Measurements from ENCODE around the gene NCR2. TPM values are rescaled to one million over a fixed set of nuclear protein-coding genes. Genes with fewer than 3 reads are reported as not detected.
A peak's percentile ranks its signal among the peaks of the same experiment; 100 is the strongest.

NCR2 gene
- total and polyA plus RNA-seq, 2 of the 13 experiments (the other 11 are each of a cell fraction or from before 2014, with no cell fraction given), result not detected

GRCh38 chr6:41373627-41373918 lies 38.2 kb downstream of the NCR2 start:
- no peak for TF ChIP-seq ZNF329 (CRISPR knock-in tag; IDR thresholded peaks at IDR 0.05; ENCODE audit: low read depth)
- TF ChIP-seq ZBTB7A (CRISPR knock-in tag; IDR thresholded peaks at IDR 0.05), result peak; percentile 37; the same call in 1 of the 2 replicates
- TF ChIP-seq SKIL (CRISPR knock-in tag; IDR thresholded peaks at IDR 0.05; ENCODE audit: borderline replicate concordance), result 0 out of 2 replicates have a peak, but pooled peaks have one; percentile 27
- Histone ChIP-seq H3K9me3 (ENCODE audit: low read length) (no peaks in the 10 kb centered on the region), H2AFZ (ENCODE audit: low read length) (no peak overlapping the region), H4K20me1 (ENCODE audit: insufficient read depth, low read length) (no peaks in the 10 kb centered on the region), H3K4me3 (replicated peaks in 1 of 3; ENCODE audit: insufficient read depth in 1 of 3, low read depth in 2 of 3, low read length in 3 of 3) (peak overlapping the region in 1 of 3 experiments; percentile 70; a peak in 1 of 6 replicates), H3K36me3 (replicated peaks in 1 of 2; ENCODE audit: control insufficient read depth in 1 of 2, insufficient read depth in 2 of 2, low read length in 2 of 2) (no peaks in the 10 kb centered on the region), H3K79me2 (ENCODE audit: insufficient read depth, low read length) (no peaks in the 10 kb centered on the region), H3K4me1 (ENCODE audit: insufficient read depth, low read length) (peaks cover 14% of the 10 kb centered on the region), H3K4me2 (ENCODE audit: low read depth, low read length) (peak overlapping the region; percentile 82), H3K27ac (ENCODE audit: extremely low read length, insufficient read depth, low read length) (no peak overlapping the region), H3K9ac (ENCODE audit: insufficient read depth, low read depth, low read length) (no peak overlapping the region), H3K27me3 (ENCODE audit: control insufficient read depth in 1 of 2, insufficient read depth in 2 of 2, low read length in 2 of 2) (peaks cover 1 to 51% of the 10 kb centered on the region in 2 experiments; a peak in 4 of 5 replicates)
- CTCF ChIA-PET (ENCODE audit: low intra/inter-chr PET ratio, low total read pairs), result no interaction called here
- intact Hi-C loops (cut with micrococcal nuclease; ENCODE audit: unreplicated experiment) (no loop called here), in situ Hi-C loops (cut with HindIII; ENCODE audit: extremely low pct_ligation_motif_present, low pct_unique_long_range_greater_than_20kb) (loop anchor here (5.0 to 25.0 kb wide), 5 partner anchors 79 to 664 kb away; partner anchors contain the start of gene TOMM6)
- ATAC-seq (no peak), DNase-seq (ENCODE audit: low spot score) (no peak), FAIRE-seq (no peak)
- POLR2A ChIA-PET, result interaction anchor here (1.4 kb wide), 1 partner anchor 548 kb away, joined by 3 read pairs; the partner anchor contains the start of genes BYSL and MED20
- BruUV-seq (replicated peaks), result no TSS peak
- 94% methylated on average over 22 of the region's 22 CpGs for WGBS (ENCODE audit: low lambda C conversion rate)

- WGBS (ENCODE audit: low lambda C conversion rate), result 91% methylated on average over 63 of the region's 65 CpGs
- no peak for ATAC-seq
- DNase-seq (ENCODE audit: low spot score), result no peak
- no peak overlapping the region for H3K9ac ChIP-seq (ENCODE audit: insufficient read depth, low read depth, low read length)
- H3K27me3 ChIP-seq (ENCODE audit: control insufficient read depth in 1 of 2, insufficient read depth in 2 of 2, low read length in 2 of 2), result peaks cover 1 to 51% of the 10 kb centered on the region in 2 experiments; a peak in 4 of 5 replicates
- in situ Hi-C loops (cut with HindIII; ENCODE audit: extremely low pct_ligation_motif_present, low pct_unique_long_range_greater_than_20kb) (loop anchor here (5.0 to 25.0 kb wide), 5 partner anchors 78 to 663 kb away; partner anchors contain the start of gene TOMM6), intact Hi-C loops (cut with micrococcal nuclease; ENCODE audit: unreplicated experiment) (no loop called here)
- FAIRE-seq, result no peak
- no peak overlapping the region for H3K27ac ChIP-seq (ENCODE audit: extremely low read length, insufficient read depth, low read length)
- H3K4me1 ChIP-seq (ENCODE audit: insufficient read depth, low read length), result peaks cover 14% of the 10 kb centered on the region
- H3K4me3 ChIP-seq (replicated peaks in 1 of 3; ENCODE audit: insufficient read depth in 1 of 3, low read depth in 2 of 3, low read length in 3 of 3), result no peak overlapping the region
- ChIA-PET CTCF (ENCODE audit: low intra/inter-chr PET ratio, low total read pairs) (no interaction called here), POLR2A (no interaction called here)
- H3K79me2 ChIP-seq (ENCODE audit: insufficient read depth, low read length), result no peaks in the 10 kb centered on the region
- no peaks in the 10 kb centered on the region for H3K36me3 ChIP-seq (replicated peaks in 1 of 2; ENCODE audit: control insufficient read depth in 1 of 2, insufficient read depth in 2 of 2, low read length in 2 of 2)
- BruUV-seq (replicated peaks), result no TSS peak
- no peaks in the 10 kb centered on the region for H3K9me3 ChIP-seq (ENCODE audit: low read length)
- H4K20me1 ChIP-seq (ENCODE audit: insufficient read depth, low read length), result no peaks in the 10 kb centered on the region
- TF ChIP-seq MAFG (CRISPR knock-in tag; IDR thresholded peaks at IDR 0.05), result no peak
- TF ChIP-seq RBM39 (IDR thresholded peaks at IDR 0.05; ENCODE audit: low read depth, low read length, poor library complexity, severe bottlenecking), result peak; percentile 75
- peak; percentile 16; the same call in 1 of the 2 replicates for TF ChIP-seq ZMYM4 (CRISPR knock-in tag; IDR thresholded peaks at IDR 0.05)
- TF ChIP-seq POLR2AphosphoS2 (IDR thresholded peaks at IDR 0.05; ENCODE audit: low read depth, low read length), result no peak
- 0 out of 2 replicates have a peak, but pooled peaks have one; percentile 16 for TF ChIP-seq ZBTB7A (CRISPR knock-in tag; IDR thresholded peaks at IDR 0.05)
- 0 out of 2 replicates have a peak, but pooled peaks have one; percentile 62 for TF ChIP-seq ZNF225 (CRISPR knock-in tag; IDR thresholded peaks at IDR 0.05)
- TF ChIP-seq NR2F6 (IDR thresholded peaks at IDR 0.05), result no peak
- TF ChIP-seq NR2F6 (CRISPR knock-in tag; IDR thresholded peaks at IDR 0.05), result no peak
- TF ChIP-seq SRSF1 (optimal IDR thresholded peaks at IDR 0.05; ENCODE audit: low read depth, low read length), result no peak
- peak; percentile 65; the same call in 1 of the 2 replicates for TF ChIP-seq REL (CRISPR knock-in tag; conservative IDR thresholded peaks at IDR 0.05)
- H3K4me2 ChIP-seq (ENCODE audit: low read depth, low read length), result no peak overlapping the region
- no peak overlapping the region for H2AFZ ChIP-seq (ENCODE audit: low read length)
Measured at GRCh38 chr6:41373919-41374617, 38.7 kb downstream of the NCR2 start.

Data from HepG2 (cell line).